Glutamatergic neuron (in vitro differentiated cells): ENCODE data around the gene MTR. TPM values are rescaled to one million over a fixed set of nuclear protein-coding genes. Genes with fewer than 3 reads are reported as not detected.

ENCODE experiments used
- DNase-seq: peaks from one replicate; pipeline ENCODE4 v3.0.0; 2022
- H3K27ac Mint-ChIP-seq: one replicate; pipeline ENCODE4 v1.8.0; 2020; ENCODE audit warnings: mild to moderate bottlenecking, mixed read lengths, inconsistent platforms; ENCODE audit not compliant: unreplicated experiment
- H3K27me3 Mint-ChIP-seq: one replicate; pipeline ENCODE4 v1.8.0; 2020; ENCODE audit warnings: mild to moderate bottlenecking, moderate library complexity, mixed read lengths, inconsistent platforms; ENCODE audit not compliant: unreplicated experiment
- H3K36me3 Mint-ChIP-seq: one replicate; pipeline ENCODE4 v1.8.0; 2020; ENCODE audit warnings: mild to moderate bottlenecking, mixed read lengths, inconsistent platforms; ENCODE audit not compliant: unreplicated experiment
- H3K4me1 Mint-ChIP-seq: one replicate; pipeline ENCODE4 v1.8.0; 2020; ENCODE audit warnings: mild to moderate bottlenecking, low read depth, mixed read lengths, inconsistent platforms; ENCODE audit not compliant: unreplicated experiment
- H3K4me3 Mint-ChIP-seq: one replicate; pipeline ENCODE4 v1.8.0; 2020; ENCODE audit warnings: mild to moderate bottlenecking, mixed read lengths, inconsistent platforms; ENCODE audit not compliant: unreplicated experiment
- H3K9me3 Mint-ChIP-seq: one replicate; pipeline ENCODE4 v1.8.0; 2020; ENCODE audit warnings: mild to moderate bottlenecking, moderate library complexity, mixed read lengths, inconsistent platforms; ENCODE audit not compliant: unreplicated experiment
- CTCF ChIP-seq: fragments of 200-600 bp; sonication (generic); IDR thresholded peaks from one replicate; pipeline ENCODE4 v1.5.0; 2021; ENCODE audit not compliant: partially characterized antibody, unreplicated experiment
- total RNA-seq: library from RNA; stranded (reverse); fragmentation: NEBNext Ultra II Directional; extraction: Animal tissue kit (Norgen Biotek cat#: 25700); gene quantifications from one replicate; pipeline ENCODE4 v1.2.1, GENCODE V29; 2021; ENCODE audit not compliant: unreplicated experiment

MTR gene
- total RNA-seq, 1 donor from 2014 or later: 33.2 TPM

GRCh38 chr1:236880209-236880608, 85.1 kb downstream of the MTR start:
- H3K9me3 Mint-ChIP-seq: no peaks in the 10 kb centered on the region
- DNase-seq: no peak

GRCh38 chr1:236882678-236883077, 87.6 kb downstream of the MTR start:
- Mint-ChIP-seq H3K9me3 (peaks cover 2% of the 10 kb centered on the region), H3K27ac (no peak overlapping the region), H3K36me3 (no peaks in the 10 kb centered on the region), H3K4me3 (no peak overlapping the region), H3K4me1 (peaks cover 2% of the 10 kb centered on the region), H3K27me3 (no peaks in the 10 kb centered on the region)
- no peak for DNase-seq
- no peak for TF ChIP-seq CTCF

More at GRCh38 chr1:236880209-236880608, 85.1 kb downstream of the MTR start:
- Mint-ChIP-seq H3K36me3 (no peaks in the 10 kb centered on the region), H3K27me3 (no peaks in the 10 kb centered on the region), H3K4me1 (no peaks in the 10 kb centered on the region), H3K4me3 (no peak overlapping the region), H3K27ac (no peak overlapping the region)
- no peak for TF ChIP-seq CTCF

- H3K9me3 Mint-ChIP-seq: peaks cover 5% of the 10 kb centered on the region
- H3K36me3 Mint-ChIP-seq: no peaks in the 10 kb centered on the region
- no peak for DNase-seq
- H3K27me3 Mint-ChIP-seq: no peaks in the 10 kb centered on the region
- H3K27ac Mint-ChIP-seq: no peak overlapping the region
- no peak overlapping the region for H3K4me3 Mint-ChIP-seq
- H3K4me1 Mint-ChIP-seq: peaks cover 11% of the 10 kb centered on the region
- no peak for TF ChIP-seq CTCF
Observed at GRCh38 chr1:236886199-236886598, 91.1 kb downstream of the MTR start.

GRCh38 chr1:236887081-236887480, 92.0 kb downstream of the MTR start:
- Mint-ChIP-seq H3K27me3 (no peaks in the 10 kb centered on the region), H3K4me3 (no peak overlapping the region), H3K9me3 (peaks cover 5% of the 10 kb centered on the region), H3K4me1 (peaks cover 11% of the 10 kb centered on the region), H3K27ac (no peak overlapping the region), H3K36me3 (peaks cover 5% of the 10 kb centered on the region)
- no peak for TF ChIP-seq CTCF
- no peak for DNase-seq

GRCh38 chr1:236888126-236888525, 93.0 kb downstream of the MTR start:
- H3K27ac Mint-ChIP-seq: no peak overlapping the region
- TF ChIP-seq CTCF: no peak
- DNase-seq: no peak

More at GRCh38 chr1:236888126-236888525, 93.0 kb downstream of the MTR start:
- Mint-ChIP-seq H3K4me3 (no peak overlapping the region), H3K4me1 (peaks cover 14% of the 10 kb centered on the region), H3K9me3 (peaks cover 5% of the 10 kb centered on the region), H3K36me3 (peaks cover 5% of the 10 kb centered on the region), H3K27me3 (no peaks in the 10 kb centered on the region)
